ENCODE measurements around the gene MBOAT2.

Gene MBOAT2

GRCh38 chr2:8889978-8890377, 113.5 kb downstream of the MBOAT2 start:
- no peak for DNase-seq

- no peak for DNase-seq
These were observed 114.5 kb downstream of the MBOAT2 start for GRCh38 chr2:8888963-8889362.

DNA sequence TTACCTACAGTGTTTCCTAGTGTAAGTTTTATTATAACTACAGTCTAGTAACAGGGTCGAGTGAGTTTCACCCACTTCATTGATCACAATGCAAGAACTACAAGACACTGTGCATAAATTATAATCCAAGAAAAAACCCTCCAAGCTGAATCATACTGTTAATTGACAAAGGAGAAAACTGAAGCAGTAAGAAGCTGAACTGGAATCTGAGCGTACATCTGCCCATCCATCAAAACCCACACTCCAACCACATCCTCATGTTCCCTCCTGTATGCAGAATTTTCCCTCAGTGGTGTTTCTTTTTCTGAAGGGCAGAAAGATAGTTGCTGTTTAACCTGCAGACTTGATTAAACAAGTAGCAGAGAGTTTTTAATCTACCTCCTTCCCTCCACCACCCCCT, 116.6 kb downstream of the MBOAT2 start:
- DNase-seq = no peak

GRCh38 chr2:8886202-8886518, 117.3 kb downstream of the MBOAT2 start:
- DNase-seq = no peak

DNA sequence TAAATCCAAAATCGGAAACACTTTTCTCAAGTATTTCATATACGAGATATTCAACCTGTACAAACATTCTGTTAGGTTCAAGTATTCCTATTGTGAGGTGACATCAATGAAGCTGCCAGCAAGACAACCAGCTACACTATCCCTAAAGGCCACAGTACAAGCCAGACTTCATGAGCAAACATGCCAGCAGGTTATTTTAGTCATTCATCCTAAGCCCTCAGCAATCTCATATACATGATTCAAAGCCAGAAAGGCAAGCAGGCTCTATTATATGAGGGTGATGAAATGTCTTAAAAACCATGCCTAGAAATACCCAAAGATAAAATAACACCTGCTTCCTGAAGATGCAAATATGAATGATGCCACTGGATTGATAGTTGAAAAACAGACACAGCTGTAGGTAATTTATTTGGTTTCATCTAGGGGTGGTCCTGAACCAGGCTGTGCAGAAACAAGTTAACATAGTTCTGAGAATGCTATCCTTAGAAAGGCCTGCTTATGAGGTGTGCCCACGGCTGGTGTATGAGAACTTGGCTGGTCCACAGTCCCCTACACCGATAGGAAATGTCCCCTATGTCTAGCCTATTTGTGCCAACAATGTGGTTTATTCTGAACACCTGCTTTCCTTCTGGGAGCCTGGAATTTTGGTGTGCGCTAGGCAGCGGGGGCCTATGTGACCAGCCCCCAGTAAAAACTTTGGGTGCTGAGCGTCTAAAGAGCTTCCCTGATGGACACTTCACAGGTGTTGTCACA, 117.9 kb downstream of the MBOAT2 start:
- no peak for DNase-seq

DNA sequence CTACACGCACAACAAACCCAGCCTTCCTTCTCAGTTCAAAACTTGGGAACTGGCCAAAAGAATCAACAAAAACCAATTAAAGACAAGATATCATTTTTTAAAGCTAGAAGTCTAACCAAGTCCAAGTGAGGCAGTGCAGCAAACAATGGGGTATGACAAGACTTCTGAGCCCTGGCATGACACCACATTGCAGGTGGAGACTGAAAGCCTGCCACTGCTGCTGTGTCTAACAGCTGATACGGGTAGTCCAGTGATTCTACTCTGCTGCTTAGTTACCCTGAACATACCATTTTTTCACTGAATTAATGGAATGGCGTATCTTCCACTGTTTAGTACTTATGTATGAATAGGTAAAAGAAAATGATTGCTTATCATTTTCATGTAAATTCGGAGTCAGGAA, 118.7 kb downstream of the MBOAT2 start:
- no peak for DNase-seq

DNA sequence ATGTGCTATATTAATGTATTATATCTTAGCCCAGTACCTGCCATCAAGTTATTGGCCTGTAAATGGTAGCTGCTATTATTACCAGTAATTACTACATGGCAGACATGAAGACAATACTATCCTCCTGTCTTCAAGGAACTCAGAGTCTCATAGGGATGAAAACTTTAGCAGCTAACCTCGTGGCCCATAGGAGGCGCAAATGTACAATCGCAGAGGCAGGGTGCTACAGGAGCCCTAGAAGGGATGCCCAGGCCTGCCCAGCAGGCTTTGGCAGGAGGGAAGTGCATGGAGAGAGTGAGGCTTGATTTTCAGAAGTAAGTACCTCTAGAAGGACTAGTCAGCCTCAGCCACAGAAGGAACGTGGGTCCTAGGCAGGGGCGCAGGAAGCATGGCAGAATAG, 121.4 kb downstream of the MBOAT2 start:
- no peak for DNase-seq

GRCh38 chr2:8877894-8878293, 125.6 kb downstream of the MBOAT2 start:
- no peak for DNase-seq

DNA sequence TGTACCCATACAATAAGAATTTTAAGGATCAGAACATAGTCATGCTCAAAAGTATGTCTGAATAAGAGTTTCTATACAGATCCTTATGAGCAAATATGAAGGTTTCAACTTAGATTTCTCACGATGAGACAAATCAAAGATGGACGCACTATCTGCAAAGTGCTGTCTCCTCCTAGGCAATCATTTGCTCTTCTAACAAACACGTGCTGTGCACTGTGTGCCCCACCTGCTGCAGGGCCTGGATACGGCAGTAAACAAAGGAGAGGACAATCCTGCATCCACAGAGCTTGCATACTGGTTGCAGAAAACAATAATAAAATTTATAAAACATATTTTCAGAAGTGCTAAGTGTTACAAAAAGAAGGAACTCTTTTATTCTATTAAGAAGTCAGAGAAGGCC, 126.2 kb downstream of the MBOAT2 start:
- no peak for DNase-seq

DNA sequence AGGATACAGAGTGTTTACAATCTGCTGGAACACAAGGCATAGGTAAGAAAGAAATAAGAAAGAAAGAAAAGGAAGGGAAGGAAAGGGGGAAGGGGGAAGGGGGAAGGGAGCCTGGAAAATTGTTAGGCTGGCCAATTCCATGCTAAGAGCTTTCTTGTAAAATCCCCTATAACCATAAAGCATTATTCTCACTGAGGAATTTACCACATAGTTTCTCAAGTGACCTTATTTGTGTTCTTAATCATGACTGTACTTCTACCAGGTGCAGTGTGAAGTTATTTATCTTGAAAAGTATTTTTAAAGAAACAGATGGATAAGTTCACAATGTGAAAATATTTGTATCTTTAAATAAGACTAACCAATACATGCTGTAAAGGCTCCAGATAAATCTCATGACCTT, 126.9 kb downstream of the MBOAT2 start:
- no peak for DNase-seq

DNA sequence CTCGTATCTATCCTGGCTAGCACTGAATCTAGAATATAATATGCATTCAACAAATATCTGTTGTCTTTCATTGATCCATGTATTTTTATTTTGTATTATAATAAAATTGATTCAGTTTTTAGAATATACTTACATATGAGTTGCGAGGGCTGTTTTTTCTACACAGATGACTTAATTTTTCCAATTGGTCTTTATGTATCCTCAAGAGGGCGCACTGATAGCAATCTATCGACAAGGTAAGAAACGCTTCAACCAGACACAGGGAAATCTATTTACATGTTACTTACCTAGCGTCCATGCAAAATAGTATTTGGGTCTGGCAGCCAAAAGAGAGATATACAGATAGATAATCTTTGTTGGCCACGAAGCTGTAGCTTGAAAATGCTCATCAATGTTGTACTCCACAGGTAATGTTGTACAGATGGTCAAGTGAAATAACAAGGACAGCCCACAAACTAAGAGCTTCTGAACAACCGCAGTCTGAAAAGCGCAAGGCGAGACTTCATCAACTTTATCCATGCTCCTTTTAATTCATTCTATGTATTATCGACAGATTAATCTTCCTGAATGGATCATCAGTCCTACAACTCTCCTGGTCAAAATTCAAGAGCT, 130.6 kb downstream of the MBOAT2 start:
- no peak for DNase-seq

GRCh38 chr2:8870441-8870840, 133.0 kb downstream of the MBOAT2 start:
- DNase-seq = no peak

GRCh38 chr2:8867363-8867762, 136.1 kb downstream of the MBOAT2 start:
- no peak for DNase-seq

DNA sequence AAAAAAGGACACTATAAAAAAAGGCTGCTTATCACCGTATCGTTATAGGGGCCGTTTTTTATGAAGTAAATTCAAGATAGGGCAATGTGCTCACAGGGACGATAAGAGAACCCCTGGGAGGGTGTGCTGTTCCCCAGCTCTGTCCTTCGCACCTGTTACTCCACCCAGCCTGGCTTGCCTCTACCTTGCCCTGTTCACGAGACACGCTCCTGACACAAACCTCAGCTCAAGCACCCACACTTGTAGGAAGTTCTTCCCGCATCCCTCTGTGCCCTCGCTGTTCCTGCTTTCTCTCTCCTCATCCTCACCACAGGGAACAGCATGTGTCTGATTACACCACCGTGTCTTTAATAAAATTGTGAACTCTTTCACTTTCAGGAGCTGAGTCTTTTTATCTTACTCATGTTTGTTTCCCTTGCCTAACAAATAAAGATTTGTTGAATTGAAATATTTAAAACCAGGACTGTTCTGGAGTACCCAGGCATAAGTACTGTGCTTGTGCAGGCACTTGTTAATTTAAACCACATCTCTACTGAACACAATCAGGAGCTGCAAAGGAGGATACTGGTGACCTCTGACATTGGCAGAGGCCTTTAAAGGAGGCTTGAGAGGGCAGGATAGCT, 140.0 kb downstream of the MBOAT2 start:
- DNase-seq = no peak

DNA sequence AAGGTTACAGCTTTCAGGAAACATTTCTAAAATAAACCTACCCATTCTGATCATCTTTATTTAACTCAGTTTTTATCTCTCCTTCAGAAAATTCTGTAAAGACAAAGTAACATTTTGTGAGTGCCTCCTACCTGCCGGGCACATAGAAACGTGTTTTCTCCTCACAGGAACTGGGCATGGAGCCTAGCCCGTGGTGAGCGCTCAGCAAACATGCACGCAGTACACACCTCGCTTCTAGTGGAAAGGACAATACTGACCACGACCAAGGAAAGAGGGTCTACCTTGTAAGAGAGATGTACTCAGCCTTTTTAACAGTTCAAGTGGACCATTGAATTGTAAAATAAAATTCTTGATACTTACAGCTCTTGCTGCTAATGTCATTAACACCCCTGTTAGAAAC, 141.3 kb downstream of the MBOAT2 start:
- DNase-seq = no peak

GRCh38 chr2:8861797-8862196, 141.7 kb downstream of the MBOAT2 start:
- DNase-seq = no peak

DNA sequence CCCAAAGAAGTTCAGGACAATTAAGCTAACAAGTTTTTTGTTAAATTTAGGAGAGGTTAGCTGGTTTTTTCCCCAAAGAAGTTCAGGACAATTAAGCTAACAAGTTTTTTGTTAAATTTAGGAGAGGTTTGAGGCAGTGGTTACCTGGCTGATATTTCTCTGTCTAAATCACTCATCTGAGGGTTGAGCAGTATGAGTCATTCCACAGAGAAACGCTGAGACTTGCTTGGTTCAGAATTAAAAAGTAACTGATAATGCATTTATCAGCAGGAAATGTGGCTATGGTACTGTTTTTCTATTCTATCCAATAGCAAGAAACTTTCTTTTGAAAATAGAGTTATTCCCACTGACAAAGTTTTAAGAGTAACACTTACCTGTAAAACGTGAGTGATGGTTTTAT, 143.2 kb downstream of the MBOAT2 start:
- no peak for DNase-seq

DNA sequence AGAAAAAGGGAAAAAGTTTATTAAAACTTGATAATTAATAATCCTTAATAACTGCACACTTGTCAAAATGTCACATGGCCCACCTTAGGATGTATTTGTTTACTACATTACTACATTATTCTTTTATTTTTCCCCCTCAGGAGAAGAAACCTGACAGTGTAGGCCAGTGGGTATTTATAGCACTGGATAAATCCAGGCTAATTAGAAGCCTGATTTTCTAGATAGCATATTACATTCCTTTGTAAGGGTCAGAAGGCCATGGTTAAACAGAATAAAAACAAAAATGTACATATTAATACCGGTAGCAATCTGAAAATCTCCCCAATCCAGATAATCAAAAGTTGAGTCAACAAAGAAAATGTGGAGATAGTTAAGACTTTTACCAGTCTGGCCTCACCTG, 144.6 kb downstream of the MBOAT2 start:
- DNase-seq = no peak

GRCh38 chr2:8858264-8858663, 145.2 kb downstream of the MBOAT2 start:
- DNase-seq = no peak

DNA sequence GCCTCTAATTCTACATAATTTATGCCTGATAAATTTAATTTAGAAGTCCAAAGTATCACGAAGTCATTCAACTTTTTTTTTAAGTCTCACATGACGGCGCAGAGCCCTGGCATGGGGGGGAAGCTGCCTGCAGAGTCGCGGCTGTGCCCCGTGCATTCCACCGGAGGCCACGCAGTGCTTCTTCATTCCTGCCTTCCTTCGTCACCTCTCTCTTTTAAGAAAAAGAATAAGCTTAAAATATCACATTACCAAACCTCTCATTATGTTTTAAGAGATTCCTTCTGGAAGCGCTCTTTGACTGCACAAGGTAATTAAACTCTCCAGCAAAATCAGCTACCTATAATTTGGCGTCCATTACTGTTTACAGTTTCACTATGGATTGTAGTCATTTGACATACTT, 145.8 kb downstream of the MBOAT2 start:
- DNase-seq = no peak

GRCh38 chr2:8856176-8856575, 147.3 kb downstream of the MBOAT2 start:
- no peak for DNase-seq

GRCh38 chr2:8855010-8855409, 148.5 kb downstream of the MBOAT2 start:
- DNase-seq = no peak

DNA sequence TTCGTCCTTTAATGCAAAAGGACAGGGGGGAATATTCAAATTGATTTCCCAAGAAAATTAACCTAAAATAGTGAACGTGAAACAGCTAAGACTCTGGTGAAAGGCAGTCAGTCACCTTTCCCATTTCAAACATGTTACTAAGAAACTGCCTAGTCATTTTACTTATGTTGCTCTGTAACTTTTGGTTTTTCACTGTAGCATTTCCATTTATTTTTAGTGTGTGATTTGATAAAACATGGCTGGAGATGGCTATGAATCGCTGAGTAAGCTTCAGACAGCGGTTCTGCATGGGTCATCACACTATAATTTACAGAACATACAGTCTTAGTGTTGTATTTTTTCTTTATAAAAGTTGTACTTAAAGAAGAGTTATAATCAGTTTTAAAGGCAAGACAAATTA, 150.1 kb downstream of the MBOAT2 start:
- DNase-seq = no peak

DNA sequence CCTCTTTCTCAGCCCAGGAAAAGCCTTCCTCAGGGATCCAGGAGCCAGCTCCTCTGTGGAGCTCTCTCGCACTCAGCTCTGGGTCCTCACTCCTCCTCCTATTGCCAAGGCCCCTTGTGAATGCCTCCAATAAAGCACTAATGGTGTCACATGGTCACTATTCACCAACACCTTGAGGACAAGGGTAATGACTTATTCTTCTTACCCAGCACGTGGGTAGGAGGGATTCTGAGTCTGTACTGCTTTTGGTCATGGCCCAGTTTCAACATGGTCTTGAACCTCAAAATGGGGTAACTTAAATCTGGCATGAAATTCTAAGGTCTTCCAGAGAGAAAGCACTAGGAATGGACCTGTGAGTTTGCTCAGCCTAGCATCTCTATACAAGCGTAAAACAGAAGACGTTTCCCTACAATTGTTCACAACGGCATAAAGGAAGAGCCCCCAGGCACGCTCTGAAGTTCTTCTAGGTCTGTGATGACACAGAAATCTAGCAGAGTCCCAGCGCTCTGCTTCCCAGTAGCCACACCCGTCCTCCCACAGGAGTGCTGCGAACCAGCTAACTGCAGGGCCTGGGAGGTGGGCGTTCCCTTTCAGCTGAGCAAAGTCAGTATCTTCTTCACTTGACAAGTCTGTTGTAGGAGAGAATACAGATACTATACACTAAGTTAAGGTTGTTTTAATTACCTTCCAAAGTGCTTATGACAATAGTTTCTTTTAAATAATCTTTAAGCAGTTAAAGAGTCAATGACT, 151.5 kb downstream of the MBOAT2 start:
- no peak for DNase-seq

Measured in stimulated activated CD4-positive, alpha-beta T cell treated with anti-CD3 and anti-CD28 coated beads, Interleukin-4, amount 100 ng/mL, for 1 hour (primary cell).